GM12878 (cell line): ENCODE results near the gene SNRNP25. TPM values are rescaled to one million over a fixed set of nuclear protein-coding genes. Genes with fewer than 3 reads are reported as not detected.
A peak's percentile ranks its signal among the peaks of the same experiment; 100 is the strongest.

Source experiments
- BRCA1 ChIP-seq: IDR thresholded peaks from 2 replicates; pipeline ENCODE4 v1.6.1; 2011; ENCODE audit warnings: low read depth, low read length, improper control_type of control experiment
- CHD1 ChIP-seq: IDR thresholded peaks from 2 replicates; pipeline ENCODE4 v1.6.1; 2012; ENCODE audit warnings: low read depth, low read length, improper control_type of control experiment
- CHD4 ChIP-seq: fragments of 200-600 bp; sonication (generic); IDR thresholded peaks from 2 replicates; pipeline ENCODE4 v1.6.1; 2016; ENCODE audit warnings: mild to moderate bottlenecking
- EGR1 ChIP-seq, 2 experiments: IDR thresholded peaks; 1 replicate in 1 of 2; 2 replicates in 1 of 2; pipeline ENCODE4 v1.6.1; 2011 to 2012; ENCODE audit warnings: low read depth in 2 of 2, low read length in 2 of 2, borderline replicate concordance in 1 of 2, mild to moderate bottlenecking in 1 of 2, moderate library complexity in 1 of 2
- FOXM1 ChIP-seq: IDR thresholded peaks from 2 replicates; pipeline ENCODE4 v1.6.1; 2012; ENCODE audit warnings: low read depth, mild to moderate bottlenecking, inconsistent platforms, low read length, moderate library complexity
- HSF1 ChIP-seq: fragments of 150-350 bp; IDR thresholded peaks from 2 replicates; pipeline ENCODE4 v1.6.1; 2014; ENCODE audit warnings: mild to moderate bottlenecking, low read depth, low read length
- IKZF1 ChIP-seq: fragments of 450-650 bp; conservative IDR thresholded peaks from 2 replicates; pipeline ENCODE4 v1.6.1; 2017; ENCODE audit warnings: antibody characterized with exemption, mild to moderate bottlenecking
- KLF5 ChIP-seq: fragments of 450-650 bp; IDR thresholded peaks from 2 replicates; pipeline ENCODE4 v1.6.1; 2014; ENCODE audit warnings: mild to moderate bottlenecking; ENCODE audit not compliant: partially characterized antibody
- MEF2A ChIP-seq: IDR thresholded peaks from 2 replicates; pipeline ENCODE4 v1.6.1; 2011; ENCODE audit warnings: low read depth, mild to moderate bottlenecking, low read length, moderate library complexity; ENCODE audit not compliant: insufficient read depth
- MTA2 ChIP-seq: fragments of 450-650 bp; IDR thresholded peaks from 2 replicates; pipeline ENCODE4 v1.6.1; 2016; ENCODE audit warnings: low read depth, mild to moderate bottlenecking, moderate library complexity
- MXI1 ChIP-seq: fragments of 150-350 bp; IDR thresholded peaks from 2 replicates; pipeline ENCODE4 v1.6.1; 2011; ENCODE audit warnings: low read depth, mild to moderate bottlenecking, inconsistent platforms, low read length, improper control_type of control experiment
- PAX5 ChIP-seq: IDR thresholded peaks from 2 replicates; pipeline ENCODE4 v1.6.1; 2011; ENCODE audit warnings: low read depth, low read length, borderline replicate concordance
- POLR2A ChIP-seq: IDR thresholded peaks from 2 replicates; pipeline ENCODE4 v1.6.1; 2011; ENCODE audit warnings: low read depth, mild to moderate bottlenecking, low read length
- POLR2AphosphoS5 ChIP-seq: IDR thresholded peaks from 2 replicates; pipeline ENCODE4 v1.6.1; 2011; ENCODE audit warnings: mild to moderate bottlenecking, low read length, inconsistent platforms
- RAD51 ChIP-seq: fragments of 450-650 bp; IDR thresholded peaks from 2 replicates; pipeline ENCODE4 v1.6.1; 2016; ENCODE audit warnings: moderate library complexity, mild to moderate bottlenecking, inconsistent platforms
- RELB ChIP-seq: fragments of 450-650 bp; IDR thresholded peaks from 2 replicates; pipeline ENCODE4 v1.6.1; 2017; ENCODE audit warnings: low read depth, mild to moderate bottlenecking, moderate library complexity
- TAF1 ChIP-seq: IDR thresholded peaks from 2 replicates; pipeline ENCODE4 v1.6.1; 2011; ENCODE audit warnings: mild to moderate bottlenecking, low read depth, low read length, borderline replicate concordance
- TARDBP ChIP-seq: IDR thresholded peaks from 2 replicates; pipeline ENCODE4 v1.6.1; 2016; ENCODE audit warnings: borderline replicate concordance
- TBL1XR1 ChIP-seq: IDR thresholded peaks from 2 replicates; pipeline ENCODE4 v1.6.1; 2012; ENCODE audit warnings: low read depth, low read length, improper control_type of control experiment
- TCF3 ChIP-seq: IDR thresholded peaks from 2 replicates; pipeline ENCODE4 v1.6.1; 2012; ENCODE audit warnings: low read depth, mild to moderate bottlenecking, low read length, borderline replicate concordance; ENCODE audit not compliant: insufficient read depth
- WRNIP1 ChIP-seq: IDR thresholded peaks from 2 replicates; pipeline ENCODE4 v1.6.1; 2011; ENCODE audit warnings: low read depth, low read length, improper control_type of control experiment, borderline replicate concordance
- ZNF24 ChIP-seq: fragments of 450-650 bp; IDR thresholded peaks from 2 replicates; pipeline ENCODE4 v1.6.1; 2017; ENCODE audit warnings: antibody characterized with exemption, mild to moderate bottlenecking
- ZNF622 ChIP-seq: fragments of 450-650 bp; IDR thresholded peaks from 2 replicates; pipeline ENCODE4 v1.6.1; 2017; ENCODE audit warnings: mild to moderate bottlenecking, inconsistent platforms
- polyA plus RNA-seq, 11 experiments: library from polyadenylated mRNA; depleted of rRNA in 4 of 11; unstranded in 6 of 11; stranded (reverse) in 5 of 11; fragments of >200 nt; fragmentation: Nextera tagmentation in 4 of 11; fragmentation: Illumina TruSeq in 1 of 11; extraction: Ambion mirVana in 4 of 11; extraction: Trizol in 1 of 11; gene quantifications; 1 replicate in 1 of 11; 2 replicates in 10 of 11; pipeline versions ENCODE4 v1.2.1 to v1.2.3, GENCODE V29; 2011 to 2016; ENCODE audit warnings: inconsistent platforms in 2 of 11, missing spikeins in 2 of 11, low read depth in 1 of 11
- total RNA-seq, 4 experiments: library from RNA; depleted of rRNA in 3 of 4; stranded (reverse); fragments of >200 nt in 3 of 4; fragmentation: Illumina TruSeq in 1 of 4; extraction: Trizol in 1 of 4; gene quantifications; 2 replicates each; pipeline versions ENCODE4 v1.2.1 to v1.2.3, GENCODE V29; 2013 to 2021
- TF ChIP-seq, protein P1 (sequence below): IDR thresholded peaks from 2 replicates; pipeline ENCODE4 v1.6.1; 2011; ENCODE audit warnings: borderline replicate concordance, low read depth, mild to moderate bottlenecking, moderate library complexity, mixed read lengths, low read length; ENCODE audit not compliant: insufficient read depth; ENCODE audit errors: extremely low read length
- TF ChIP-seq, protein P2 (sequence below): fragments of 450-650 bp; IDR thresholded peaks from 2 replicates; pipeline ENCODE4 v1.6.1; 2017; ENCODE audit warnings: borderline replicate concordance

SNRNP25 gene
- total and polyA plus RNA-seq, 10 of the 15 experiments (the other 5 are each of a cell fraction or from before 2014, with no cell fraction given), result 40.9 to 138 (median 67.2) TPM

- TF ChIP-seq, protein P1, sequence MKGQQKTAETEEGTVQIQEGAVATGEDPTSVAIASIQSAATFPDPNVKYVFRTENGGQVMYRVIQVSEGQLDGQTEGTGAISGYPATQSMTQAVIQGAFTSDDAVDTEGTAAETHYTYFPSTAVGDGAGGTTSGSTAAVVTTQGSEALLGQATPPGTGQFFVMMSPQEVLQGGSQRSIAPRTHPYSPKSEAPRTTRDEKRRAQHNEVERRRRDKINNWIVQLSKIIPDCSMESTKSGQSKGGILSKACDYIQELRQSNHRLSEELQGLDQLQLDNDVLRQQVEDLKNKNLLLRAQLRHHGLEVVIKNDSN, result peak; percentile 20
- TF ChIP-seq POLR2A (peak; percentile 82), PAX5 (peak; percentile 71; the same call in 1 of the 2 replicates), MXI1 (peak; percentile 70), CHD1 (no peak), POLR2AphosphoS5 (peak; percentile 66), WRNIP1 (no peak), ZNF622 (no peak), ZNF24 (no peak), MTA2 (peak; percentile 61), CHD4 (no peak), RELB (peak; percentile 69; the same call in 1 of the 2 replicates), IKZF1 (peak; percentile 86), TARDBP (no peak), TCF3 (peak; percentile 70; the same call in 1 of the 2 replicates), BRCA1 (no peak), MEF2A (0 out of 2 replicates have a peak, but pooled peaks have one; percentile 34), KLF5 (no peak), HSF1 (no peak), FOXM1 (no peak), EGR1 (IDR thresholded peaks at IDR 0.05; ENCODE audit: borderline replicate concordance in 1 of 2, low read depth in 2 of 2, low read length in 2 of 2) (0 out of 3 replicates have a peak, but pooled peaks of 1 of the 2 experiments have one; percentile 58), TAF1 (peak; percentile 35; the same call in 1 of the 2 replicates), RAD51 (peak; percentile 61), TBL1XR1 (peak; percentile 44; the same call in 1 of the 2 replicates)
- TF ChIP-seq, protein P2, sequence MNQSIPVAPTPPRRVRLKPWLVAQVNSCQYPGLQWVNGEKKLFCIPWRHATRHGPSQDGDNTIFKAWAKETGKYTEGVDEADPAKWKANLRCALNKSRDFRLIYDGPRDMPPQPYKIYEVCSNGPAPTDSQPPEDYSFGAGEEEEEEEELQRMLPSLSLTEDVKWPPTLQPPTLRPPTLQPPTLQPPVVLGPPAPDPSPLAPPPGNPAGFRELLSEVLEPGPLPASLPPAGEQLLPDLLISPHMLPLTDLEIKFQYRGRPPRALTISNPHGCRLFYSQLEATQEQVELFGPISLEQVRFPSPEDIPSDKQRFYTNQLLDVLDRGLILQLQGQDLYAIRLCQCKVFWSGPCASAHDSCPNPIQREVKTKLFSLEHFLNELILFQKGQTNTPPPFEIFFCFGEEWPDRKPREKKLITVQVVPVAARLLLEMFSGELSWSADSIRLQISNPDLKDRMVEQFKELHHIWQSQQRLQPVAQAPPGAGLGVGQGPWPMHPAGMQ, result no peak
Observed at GRCh38 chr16:38941-39892, 14.4 kb upstream of the SNRNP25 start (continued).
